ENCODE data around the gene PPP4R1.

PPP4R1 gene

GRCh38 chr18:9539938-9540337 is 74.4 kb downstream of the PPP4R1 start:
- Histone ChIP-seq H3K27me3 (ENCODE audit: control insufficient read depth in 5 of 5, insufficient read depth in 4 of 5, low read length in 5 of 5) (no peaks in the 10 kb centered on the region), H3K9me3 (ENCODE audit: control insufficient read depth in 5 of 5, low read length in 5 of 5) (no peaks in the 10 kb centered on the region), H3K4me1 (ENCODE audit: control insufficient read depth in 5 of 5, insufficient read depth in 5 of 5, low read length in 5 of 5) (peaks cover 0 to 10% (median 7%) of the 10 kb centered on the region in 5 donors), H3K4me3 (ENCODE audit: low read depth in 1 of 5, low read length in 5 of 5) (no peak overlapping the region), H3K9ac (ENCODE audit: low read length in 5 of 5) (no peak overlapping the region), H3K27ac (ENCODE audit: low read depth, low read length) (no peak overlapping the region), H3K36me3 (ENCODE audit: control insufficient read depth in 5 of 5, insufficient read depth in 5 of 5, low read length in 5 of 5) (peaks cover 0 to 50% (median 42%) of the 10 kb centered on the region in 5 donors)

- Histone ChIP-seq H3K27me3 (ENCODE audit: control insufficient read depth in 5 of 5, insufficient read depth in 4 of 5, low read length in 5 of 5) (no peaks in the 10 kb centered on the region), H3K4me3 (ENCODE audit: low read depth in 1 of 5, low read length in 5 of 5) (no peak overlapping the region), H3K9me3 (ENCODE audit: control insufficient read depth in 5 of 5, low read length in 5 of 5) (no peaks in the 10 kb centered on the region), H3K9ac (ENCODE audit: low read length in 5 of 5) (no peak overlapping the region), H3K36me3 (ENCODE audit: control insufficient read depth in 5 of 5, insufficient read depth in 5 of 5, low read length in 5 of 5) (peaks cover 0 to 54% (median 47%) of the 10 kb centered on the region in 5 donors), H3K27ac (ENCODE audit: low read depth, low read length) (no peak overlapping the region), H3K4me1 (ENCODE audit: control insufficient read depth in 5 of 5, insufficient read depth in 5 of 5, low read length in 5 of 5) (peaks cover 0 to 10% (median 7%) of the 10 kb centered on the region in 5 donors)
These were observed 75.1 kb downstream of the PPP4R1 start for GRCh38 chr18:9539283-9539682.

- Histone ChIP-seq H3K9me3 (ENCODE audit: control insufficient read depth in 5 of 5, low read length in 5 of 5) (no peaks in the 10 kb centered on the region), H3K36me3 (ENCODE audit: control insufficient read depth in 5 of 5, insufficient read depth in 5 of 5, low read length in 5 of 5) (peaks cover 0 to 70% (median 63%) of the 10 kb centered on the region in 5 donors), H3K4me1 (ENCODE audit: control insufficient read depth in 5 of 5, insufficient read depth in 5 of 5, low read length in 5 of 5) (peaks cover 0 to 10% (median 7%) of the 10 kb centered on the region in 5 donors), H3K27ac (ENCODE audit: low read depth, low read length) (no peak overlapping the region), H3K9ac (ENCODE audit: low read length in 5 of 5) (no peak overlapping the region), H3K4me3 (ENCODE audit: low read depth in 1 of 5, low read length in 5 of 5) (no peak overlapping the region), H3K27me3 (ENCODE audit: control insufficient read depth in 5 of 5, insufficient read depth in 4 of 5, low read length in 5 of 5) (no peaks in the 10 kb centered on the region)
These were observed 76.7 kb downstream of the PPP4R1 start for GRCh38 chr18:9537677-9538076.

GRCh38 chr18:9536354-9537152 is 77.8 kb downstream of the PPP4R1 start:
- H3K4me1 ChIP-seq (ENCODE audit: control insufficient read depth in 5 of 5, insufficient read depth in 5 of 5, low read length in 5 of 5) = peaks cover 0 to 10% (median 7%) of the 10 kb centered on the region in 5 donors
- H3K4me3 ChIP-seq (ENCODE audit: low read depth in 1 of 5, low read length in 5 of 5) = no peak overlapping the region
- H3K9me3 ChIP-seq (ENCODE audit: control insufficient read depth in 5 of 5, low read length in 5 of 5) = no peaks in the 10 kb centered on the region
- H3K36me3 ChIP-seq (ENCODE audit: control insufficient read depth in 5 of 5, insufficient read depth in 5 of 5, low read length in 5 of 5) = peaks cover 0 to 80% (median 69%) of the 10 kb centered on the region in 5 donors
- no peak overlapping the region for H3K27ac ChIP-seq (ENCODE audit: low read depth, low read length)
- no peak overlapping the region for H3K9ac ChIP-seq (ENCODE audit: low read length in 5 of 5)
- H3K27me3 ChIP-seq (ENCODE audit: control insufficient read depth in 5 of 5, insufficient read depth in 4 of 5, low read length in 5 of 5) = no peaks in the 10 kb centered on the region

GRCh38 chr18:9535430-9535991 is 78.8 kb downstream of the PPP4R1 start:
- Histone ChIP-seq H3K27ac (ENCODE audit: low read depth, low read length) (no peak overlapping the region), H3K4me3 (ENCODE audit: low read depth in 1 of 5, low read length in 5 of 5) (peak overlapping the region in 4 of 5 donors; percentile 19 to 38 (median 26)), H3K9me3 (ENCODE audit: control insufficient read depth in 5 of 5, low read length in 5 of 5) (no peaks in the 10 kb centered on the region), H3K27me3 (ENCODE audit: control insufficient read depth in 5 of 5, insufficient read depth in 4 of 5, low read length in 5 of 5) (no peaks in the 10 kb centered on the region), H3K4me1 (ENCODE audit: control insufficient read depth in 5 of 5, insufficient read depth in 5 of 5, low read length in 5 of 5) (peaks cover 0 to 10% (median 7%) of the 10 kb centered on the region in 5 donors), H3K9ac (ENCODE audit: low read length in 5 of 5) (no peak overlapping the region), H3K36me3 (ENCODE audit: control insufficient read depth in 5 of 5, insufficient read depth in 5 of 5, low read length in 5 of 5) (peaks cover 0 to 87% (median 71%) of the 10 kb centered on the region in 5 donors)

GRCh38 chr18:9534844-9535243 is 79.5 kb downstream of the PPP4R1 start:
- Histone ChIP-seq H3K9me3 (ENCODE audit: control insufficient read depth in 5 of 5, low read length in 5 of 5) (no peaks in the 10 kb centered on the region), H3K4me3 (ENCODE audit: low read depth in 1 of 5, low read length in 5 of 5) (no peak overlapping the region), H3K36me3 (ENCODE audit: control insufficient read depth in 5 of 5, insufficient read depth in 5 of 5, low read length in 5 of 5) (peaks cover 3 to 86% (median 68%) of the 10 kb centered on the region in 5 donors), H3K27me3 (ENCODE audit: control insufficient read depth in 5 of 5, insufficient read depth in 4 of 5, low read length in 5 of 5) (no peaks in the 10 kb centered on the region), H3K9ac (ENCODE audit: low read length in 5 of 5) (no peak overlapping the region), H3K27ac (ENCODE audit: low read depth, low read length) (no peak overlapping the region), H3K4me1 (ENCODE audit: control insufficient read depth in 5 of 5, insufficient read depth in 5 of 5, low read length in 5 of 5) (peaks cover 0 to 10% (median 7%) of the 10 kb centered on the region in 5 donors)

GRCh38 chr18:9531791-9532410 is 82.5 kb downstream of the PPP4R1 start:
- Histone ChIP-seq H3K27me3 (ENCODE audit: control insufficient read depth in 5 of 5, insufficient read depth in 4 of 5, low read length in 5 of 5) (no peaks in the 10 kb centered on the region), H3K9ac (ENCODE audit: low read length in 5 of 5) (no peak overlapping the region), H3K36me3 (ENCODE audit: control insufficient read depth in 5 of 5, insufficient read depth in 5 of 5, low read length in 5 of 5) (peaks cover 14 to 78% (median 53%) of the 10 kb centered on the region in 5 donors), H3K4me3 (ENCODE audit: low read depth in 1 of 5, low read length in 5 of 5) (no peak overlapping the region), H3K27ac (ENCODE audit: low read depth, low read length) (no peak overlapping the region), H3K9me3 (ENCODE audit: control insufficient read depth in 5 of 5, low read length in 5 of 5) (no peaks in the 10 kb centered on the region), H3K4me1 (ENCODE audit: control insufficient read depth in 5 of 5, insufficient read depth in 5 of 5, low read length in 5 of 5) (peaks cover 0 to 10% (median 7%) of the 10 kb centered on the region in 5 donors)

GRCh38 chr18:9530226-9531009 is 83.9 kb downstream of the PPP4R1 start:
- Histone ChIP-seq H3K9me3 (ENCODE audit: control insufficient read depth in 5 of 5, low read length in 5 of 5) (no peaks in the 10 kb centered on the region), H3K27me3 (ENCODE audit: control insufficient read depth in 5 of 5, insufficient read depth in 4 of 5, low read length in 5 of 5) (no peaks in the 10 kb centered on the region), H3K4me1 (ENCODE audit: control insufficient read depth in 5 of 5, insufficient read depth in 5 of 5, low read length in 5 of 5) (peaks cover 0 to 3% (median 1%) of the 10 kb centered on the region in 5 donors), H3K4me3 (ENCODE audit: low read depth in 1 of 5, low read length in 5 of 5) (no peak overlapping the region), H3K36me3 (ENCODE audit: control insufficient read depth in 5 of 5, insufficient read depth in 5 of 5, low read length in 5 of 5) (peaks cover 14 to 71% (median 45%) of the 10 kb centered on the region in 5 donors), H3K9ac (ENCODE audit: low read length in 5 of 5) (no peak overlapping the region), H3K27ac (ENCODE audit: low read depth, low read length) (no peak overlapping the region)

- no peak overlapping the region for H3K4me3 ChIP-seq (ENCODE audit: low read depth in 1 of 5, low read length in 5 of 5)
- H3K36me3 ChIP-seq (ENCODE audit: control insufficient read depth in 5 of 5, insufficient read depth in 5 of 5, low read length in 5 of 5) = peaks cover 27 to 57% (median 28%) of the 10 kb centered on the region in 5 donors
- no peaks in the 10 kb centered on the region for H3K9me3 ChIP-seq (ENCODE audit: control insufficient read depth in 5 of 5, low read length in 5 of 5)
These were observed 87.9 kb downstream of the PPP4R1 start for GRCh38 chr18:9526458-9526857.

More at GRCh38 chr18:9526458-9526857, 87.9 kb downstream of the PPP4R1 start:
- no peak overlapping the region for H3K27ac ChIP-seq (ENCODE audit: low read depth, low read length)
- H3K27me3 ChIP-seq (ENCODE audit: control insufficient read depth in 5 of 5, insufficient read depth in 4 of 5, low read length in 5 of 5) = no peaks in the 10 kb centered on the region
- peaks cover 0 to 3% (median 0%) of the 10 kb centered on the region in 5 donors for H3K4me1 ChIP-seq (ENCODE audit: control insufficient read depth in 5 of 5, insufficient read depth in 5 of 5, low read length in 5 of 5)
- H3K9ac ChIP-seq (ENCODE audit: low read length in 5 of 5) = no peak overlapping the region
